Measurements from ENCODE around the gene TMEM63A. TPM values are rescaled to one million over a fixed set of nuclear protein-coding genes. Genes with fewer than 3 reads are reported as not detected.
A peak's percentile ranks its signal among the peaks of the same experiment; 100 is the strongest.

The TMEM63A gene
- total RNA-seq, 1 experiment from 2014 or later, result 91.7 TPM

DNA sequence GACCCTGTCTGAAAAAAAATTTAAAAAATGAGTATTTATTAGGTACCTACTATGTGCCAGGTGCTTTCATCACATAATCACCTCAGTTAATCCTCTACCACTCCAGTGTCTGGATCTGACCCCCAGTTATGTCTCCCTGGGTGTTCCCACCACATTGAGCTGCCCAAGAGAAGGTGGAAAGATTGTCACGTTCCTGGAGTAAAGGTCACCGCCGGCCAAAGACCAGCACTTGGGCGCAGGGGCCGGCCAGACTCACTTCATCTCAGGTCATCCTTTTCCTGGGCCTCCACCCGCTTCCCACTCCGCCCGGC, 41.2 kb upstream of the TMEM63A start:
- TF ChIP-seq CREB1 (CRISPR knock-in tag; IDR thresholded peaks at IDR 0.05), result 0 out of 2 replicates have a peak, but pooled peaks have one; percentile 2
- TF ChIP-seq JUN (CRISPR knock-in tag; IDR thresholded peaks at IDR 0.05), result no peak
- TF ChIP-seq NFE2L1 (CRISPR knock-in tag; IDR thresholded peaks at IDR 0.05), result 0 out of 2 replicates have a peak, but pooled peaks have one; percentile 10
- no peak for TF ChIP-seq GABPB1 (CRISPR knock-in tag; IDR thresholded peaks at IDR 0.05)
- TF ChIP-seq SOX15 (CRISPR knock-in tag; IDR thresholded peaks at IDR 0.05), result no peak
- TF ChIP-seq AFF4 (CRISPR knock-in tag; IDR thresholded peaks at IDR 0.05; ENCODE audit: borderline replicate concordance), result no peak
- no peak for TF ChIP-seq ELF4 (CRISPR knock-in tag; IDR thresholded peaks at IDR 0.05; ENCODE audit: low read depth)
- peak overlapping the region; percentile 92 for H3K4me3 Mint-ChIP-seq
- H3K27me3 Mint-ChIP-seq (ENCODE audit: low read depth), result no peaks in the 10 kb centered on the region
- no peak for ATAC-seq
- CTCF ChIA-PET, result interaction anchor here (1.0 to 1.9 kb wide), 11 partner anchors 12 to 449 kb away, joined by 3 to 16 read pairs (median 4); partner anchors contain the start of genes SRP9 and TMEM63A
- peaks cover 38% of the 10 kb centered on the region for H3K36me3 Mint-ChIP-seq
- peak overlapping the region; percentile 84; the same call in 1 of the 2 replicates for H3K27ac Mint-ChIP-seq
- POLR2A ChIA-PET, result interaction anchor here (0.6 to 1.7 kb wide), 4 partner anchors 35 to 146 kb away, joined by 3 to 10 read pairs (median 4); partner anchors contain the start of genes LEFTY1, SRP9 and TMEM63A
- no peaks in the 10 kb centered on the region for H3K9me3 Mint-ChIP-seq
- no peak for DNase-seq (ENCODE audit: low spot score)
- peaks cover 23% of the 10 kb centered on the region for H3K4me1 Mint-ChIP-seq

DNA sequence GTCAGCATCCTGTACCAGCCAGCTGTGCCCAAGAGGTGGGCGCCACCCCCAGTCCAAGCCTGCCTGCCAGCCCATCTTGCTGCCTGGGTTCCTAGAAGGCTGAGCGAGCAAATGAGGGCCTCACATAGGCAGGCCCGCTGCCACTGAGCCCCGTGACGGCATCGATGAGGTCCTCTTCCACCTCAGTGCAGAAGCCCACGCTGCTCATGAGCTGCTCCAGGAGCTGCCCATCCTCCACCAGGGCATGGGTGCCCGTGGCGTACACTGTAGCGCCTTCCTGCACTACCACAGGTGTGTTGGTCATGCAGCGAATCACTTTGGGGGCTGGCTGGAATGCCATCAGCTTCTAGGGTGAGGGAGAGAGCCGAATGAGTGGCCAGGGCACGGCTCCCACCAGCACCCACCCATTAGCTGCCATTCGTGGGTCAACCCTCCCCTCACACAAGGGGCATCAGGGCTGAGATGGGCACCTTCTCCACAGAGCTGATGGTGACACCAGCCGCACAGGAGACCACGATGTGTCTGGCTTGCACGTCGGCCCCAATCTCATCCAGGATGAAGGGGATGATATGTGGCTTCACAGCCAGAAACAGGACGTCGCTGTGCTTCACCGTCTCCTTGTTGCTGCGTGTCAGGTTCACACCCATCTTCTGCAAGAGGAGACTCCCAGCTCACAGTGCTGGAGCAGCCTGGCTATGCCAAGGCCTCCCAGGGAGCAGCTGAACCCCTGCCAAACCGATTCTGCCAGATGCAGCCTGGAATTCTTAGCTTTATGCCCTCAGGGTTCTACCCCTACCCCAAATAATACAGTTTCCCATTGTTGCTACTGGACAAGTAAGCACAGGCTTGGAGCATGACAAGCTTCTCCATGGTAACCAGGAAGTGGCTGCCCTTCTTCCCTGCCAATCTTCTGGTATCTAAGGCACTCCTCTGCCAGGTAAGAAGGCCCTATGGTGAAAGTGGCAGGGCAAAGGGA, 39.8 kb upstream of the TMEM63A start:
- ATAC-seq (no peak), DNase-seq (ENCODE audit: low spot score) (no peak)
- no peaks in the 10 kb centered on the region for H3K9me3 Mint-ChIP-seq
- H3K27me3 Mint-ChIP-seq (ENCODE audit: low read depth), result no peaks in the 10 kb centered on the region
- TF ChIP-seq CREB1 (CRISPR knock-in tag; IDR thresholded peaks at IDR 0.05), result 0 out of 2 replicates have a peak, but pooled peaks have one; percentile 1
- no peak for TF ChIP-seq FOXK1 (CRISPR knock-in tag; IDR thresholded peaks at IDR 0.05)
- ChIA-PET POLR2A (no interaction called here), CTCF (no interaction called here)
- peaks cover 22% of the 10 kb centered on the region for H3K4me1 Mint-ChIP-seq
- no peak overlapping the region for H3K27ac Mint-ChIP-seq
- H3K36me3 Mint-ChIP-seq, result peaks cover 50% of the 10 kb centered on the region
- peak overlapping the region; percentile 92 for H3K4me3 Mint-ChIP-seq

GRCh38 chr1:225919906-225920305, 37.7 kb upstream of the TMEM63A start:
- DNase-seq (ENCODE audit: low spot score) (no peak), ATAC-seq (no peak)
- CTCF ChIA-PET, result interaction anchor here (0.8 kb wide), 1 partner anchor 23 kb away, joined by 3 read pairs; no protein-coding TSS in a partner anchor
- Mint-ChIP-seq H3K4me1 (peaks cover 17% of the 10 kb centered on the region), H3K27me3 (ENCODE audit: low read depth) (no peaks in the 10 kb centered on the region), H3K9me3 (no peaks in the 10 kb centered on the region), H3K4me3 (no peak overlapping the region), H3K36me3 (peaks cover 50% of the 10 kb centered on the region), H3K27ac (no peak overlapping the region)
- POLR2A ChIA-PET, result no interaction called here
- TF ChIP-seq ZNF281 (CRISPR knock-in tag; IDR thresholded peaks at IDR 0.05) (no peak), ZNF512 (CRISPR knock-in tag; IDR thresholded peaks at IDR 0.05; ENCODE audit: borderline replicate concordance) (no peak), ZNF396 (CRISPR knock-in tag; IDR thresholded peaks at IDR 0.05; ENCODE audit: borderline replicate concordance) (no peak), USF2 (CRISPR knock-in tag; IDR thresholded peaks at IDR 0.05) (no peak), CREB1 (CRISPR knock-in tag; IDR thresholded peaks at IDR 0.05) (no peak), OVOL2 (CRISPR knock-in tag; IDR thresholded peaks at IDR 0.05; ENCODE audit: borderline replicate concordance) (no peak), ZBTB43 (CRISPR knock-in tag; IDR thresholded peaks at IDR 0.05) (no peak), MXD4 (CRISPR knock-in tag; IDR thresholded peaks at IDR 0.05; ENCODE audit: borderline replicate concordance) (no peak)
- TF ChIP-seq, protein P1, sequence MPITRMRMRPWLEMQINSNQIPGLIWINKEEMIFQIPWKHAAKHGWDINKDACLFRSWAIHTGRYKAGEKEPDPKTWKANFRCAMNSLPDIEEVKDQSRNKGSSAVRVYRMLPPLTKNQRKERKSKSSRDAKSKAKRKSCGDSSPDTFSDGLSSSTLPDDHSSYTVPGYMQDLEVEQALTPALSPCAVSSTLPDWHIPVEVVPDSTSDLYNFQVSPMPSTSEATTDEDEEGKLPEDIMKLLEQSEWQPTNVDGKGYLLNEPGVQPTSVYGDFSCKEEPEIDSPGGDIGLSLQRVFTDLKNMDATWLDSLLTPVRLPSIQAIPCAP (CRISPR knock-in tag; IDR thresholded peaks at IDR 0.05), result no peak
- TF ChIP-seq, protein P2, sequence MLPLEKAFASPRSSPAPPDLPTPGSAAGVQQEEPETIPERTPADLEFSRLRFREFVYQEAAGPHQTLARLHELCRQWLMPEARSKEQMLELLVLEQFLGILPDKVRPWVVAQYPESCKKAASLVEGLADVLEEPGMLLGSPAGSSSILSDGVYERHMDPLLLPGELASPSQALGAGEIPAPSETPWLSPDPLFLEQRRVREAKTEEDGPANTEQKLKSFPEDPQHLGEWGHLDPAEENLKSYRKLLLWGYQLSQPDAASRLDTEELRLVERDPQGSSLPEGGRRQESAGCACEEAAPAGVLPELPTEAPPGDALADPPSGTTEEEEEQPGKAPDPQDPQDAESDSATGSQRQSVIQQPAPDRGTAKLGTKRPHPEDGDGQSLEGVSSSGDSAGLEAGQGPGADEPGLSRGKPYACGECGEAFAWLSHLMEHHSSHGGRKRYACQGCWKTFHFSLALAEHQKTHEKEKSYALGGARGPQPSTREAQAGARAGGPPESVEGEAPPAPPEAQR (CRISPR knock-in tag; IDR thresholded peaks at IDR 0.05), result no peak
